HFF-Myc (cell line): ENCODE data around the gene RNASE8.

Experiments used
- DNase-seq: peaks from one replicate; pipeline ENCODE4 v3.0.0-alpha.2; 2011; ENCODE audit warnings: low read depth; ENCODE audit errors: extremely low read depth
- H3K4me3 ChIP-seq: replicated peaks from 2 replicates; pipeline ENCODE4 v1.5.1; 2011; ENCODE audit warnings: low read depth, mild to moderate bottlenecking, control low read depth, low read length
- TF ChIP-seq, protein P1 (sequence below): IDR thresholded peaks from 2 replicates; pipeline ENCODE4 v1.5.1; 2012; ENCODE audit warnings: mild to moderate bottlenecking, low read depth, low read length, control low read depth; ENCODE audit errors: missing control alignments

Gene RNASE8

GRCh38 chr14:21092273-21093011 is 34.8 kb downstream of the RNASE8 start:
- TF ChIP-seq, protein P1, sequence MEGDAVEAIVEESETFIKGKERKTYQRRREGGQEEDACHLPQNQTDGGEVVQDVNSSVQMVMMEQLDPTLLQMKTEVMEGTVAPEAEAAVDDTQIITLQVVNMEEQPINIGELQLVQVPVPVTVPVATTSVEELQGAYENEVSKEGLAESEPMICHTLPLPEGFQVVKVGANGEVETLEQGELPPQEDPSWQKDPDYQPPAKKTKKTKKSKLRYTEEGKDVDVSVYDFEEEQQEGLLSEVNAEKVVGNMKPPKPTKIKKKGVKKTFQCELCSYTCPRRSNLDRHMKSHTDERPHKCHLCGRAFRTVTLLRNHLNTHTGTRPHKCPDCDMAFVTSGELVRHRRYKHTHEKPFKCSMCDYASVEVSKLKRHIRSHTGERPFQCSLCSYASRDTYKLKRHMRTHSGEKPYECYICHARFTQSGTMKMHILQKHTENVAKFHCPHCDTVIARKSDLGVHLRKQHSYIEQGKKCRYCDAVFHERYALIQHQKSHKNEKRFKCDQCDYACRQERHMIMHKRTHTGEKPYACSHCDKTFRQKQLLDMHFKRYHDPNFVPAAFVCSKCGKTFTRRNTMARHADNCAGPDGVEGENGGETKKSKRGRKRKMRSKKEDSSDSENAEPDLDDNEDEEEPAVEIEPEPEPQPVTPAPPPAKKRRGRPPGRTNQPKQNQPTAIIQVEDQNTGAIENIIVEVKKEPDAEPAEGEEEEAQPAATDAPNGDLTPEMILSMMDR = peak; percentile 100
- DNase-seq = no peak
- H3K4me3 ChIP-seq = no peak overlapping the region

DNA sequence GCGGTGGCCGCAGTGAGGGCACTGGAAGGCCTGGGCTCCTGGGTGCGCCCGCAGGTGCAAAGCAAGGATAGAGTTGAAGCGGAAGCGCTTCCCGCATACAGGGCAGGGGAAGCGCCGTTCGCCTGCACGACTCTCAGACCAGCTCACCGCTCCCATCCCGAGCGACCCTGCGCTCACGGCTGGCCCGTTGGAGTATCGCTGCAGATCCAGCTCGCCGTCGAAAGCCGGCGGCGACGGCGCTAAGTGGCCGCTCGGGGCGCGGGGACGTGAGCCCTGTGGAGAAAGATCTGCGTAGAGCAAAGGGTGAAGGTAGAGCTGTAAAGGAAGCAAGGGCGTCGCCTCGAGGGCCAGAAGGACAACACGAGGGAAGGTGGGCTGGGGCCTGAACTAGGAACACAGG is 35.4 kb downstream of the RNASE8 start:
- TF ChIP-seq, protein P1 = no peak

GRCh38 chr14:21093769-21094681 is 36.4 kb downstream of the RNASE8 start:
- no peak overlapping the region for H3K4me3 ChIP-seq
- DNase-seq = no peak

More for the DNA sequence above, 35.4 kb downstream of the RNASE8 start:
- H3K4me3 ChIP-seq = no peak overlapping the region
- no peak for DNase-seq

GRCh38 chr14:21095430-21096205 is 38.0 kb downstream of the RNASE8 start:
- no peak for DNase-seq

More at GRCh38 chr14:21093769-21094681, 36.4 kb downstream of the RNASE8 start:
- TF ChIP-seq, protein P1 = peak; percentile 38

DNA sequence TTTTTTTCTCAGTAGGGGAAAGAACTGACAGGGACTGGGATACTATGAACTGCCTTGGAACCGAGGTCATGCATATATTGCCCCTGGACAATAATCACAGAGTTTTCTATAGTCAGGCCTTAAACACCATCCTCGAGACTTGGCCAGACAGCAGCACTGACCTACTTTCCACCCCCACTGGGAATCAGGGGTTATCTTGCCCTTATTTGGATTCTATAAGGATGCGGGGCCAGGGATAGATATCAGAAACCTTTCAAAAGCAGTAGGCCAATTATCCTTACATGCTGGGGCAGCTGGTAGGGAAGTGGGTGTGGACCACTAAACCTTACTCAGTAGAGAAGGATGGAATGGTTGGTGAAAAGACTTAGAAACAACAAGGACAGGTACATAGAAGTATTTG is 38.8 kb downstream of the RNASE8 start:
- no peak overlapping the region for H3K4me3 ChIP-seq
- no peak for DNase-seq
- TF ChIP-seq, protein P1 = no peak

More at GRCh38 chr14:21095430-21096205, 38.0 kb downstream of the RNASE8 start:
- TF ChIP-seq, protein P1 = no peak
- H3K4me3 ChIP-seq = no peak overlapping the region

GRCh38 chr14:21096978-21097635 is 39.5 kb downstream of the RNASE8 start:
- TF ChIP-seq, protein P1 = no peak
- H3K4me3 ChIP-seq = peak overlapping the region; percentile 50
- DNase-seq = no peak
